Heart left ventricle (tissue), 13 donors: ENCODE results near the gene GAPVD1.

Experiments
- CTCF ChIP-seq, 12 donors: fragments of 200-600 bp; sonication (generic) in 4 of 12; IDR thresholded peaks; one replicate each; pipeline versions ENCODE4 v1.5.0 to v1.8.0; 2018 to 2022; ENCODE audit warnings: antibody characterized with exemption in 12 of 12, mild to moderate bottlenecking in 5 of 12
- POLR2A ChIP-seq, 2 donors: fragments of 450-650 bp; IDR thresholded peaks; one replicate each; pipeline ENCODE4 v1.6.1; 2017; ENCODE audit warnings: antibody characterized with exemption in 2 of 2, mild to moderate bottlenecking in 2 of 2, moderate library complexity in 2 of 2
- donor health status: ischemic (EF 13 %, LVEDD 7.1; RV severe dilation, severe dysfunction).
- donor health status: DM: no; HTN: yes; CAD: no.
- donor health status: DM: no; HTN: no; CAD: no.
- donor health status: ischemic (EF 25% LVEDD 6.9; RV normal size, moderate dysfunction).
- donor health status: ischemic (EF 25% LVEDD 5.7; RV mildly dilated, moderate dysfunction).
- donor health status: ischemic (EF 35%, LVEDD 5.7; RV mildly dilated, moderate dysfunction).
- donor health status: nonischemic (EF 11% LVEDD 7.7; RV severe dilation, severe dysfunction).
- donor health status: DM: yes; HTN: yes; CAD: no.
- donor health status: PGD.
- donor health status: ischemic (EF 29% LVEDD 5.4; RV normal size, mild dysfunction).
- donor health status: nonischemic (EF 23%, LVEDD 6.1; RV moderate dilation, normal function).

GRCh38 chr9:125246261-125246667, 15.4 kb upstream of the GAPVD1 start:
- no peak for TF ChIP-seq POLR2A (IDR thresholded peaks at IDR 0.05)
- TF ChIP-seq CTCF (IDR thresholded peaks at IDR 0.05), result no peak
